Activated naive CD8-positive, alpha-beta T cell treated with anti-CD3 and anti-CD28 coated beads, Interleukin-2, amount 10 ng/mL, durations not matched to agents 7 days and 5 days (primary cell): ENCODE measurements around the gene SLC25A18. TPM values are rescaled to one million over a fixed set of nuclear protein-coding genes. Genes with fewer than 3 reads are reported as not detected.

Experiments used
- ATAC-seq: fragments of 150-1000 bp; cut with Tn5 transposase; one replicate; pipeline ENCODE4 v1.10.0; 2021; ENCODE audit warnings: low read depth, moderate library complexity
- POLR2A ChIA-PET: fragments of 350-600 bp; sonication (Branson Sonifier 250); formaldehyde crosslinking; loops from one replicate; lab custom pipeline; 2021; ENCODE audit warnings: antibody characterized with exemption; lab: Charles Lee
- DNase-seq: peaks from one replicate; pipeline ENCODE4 v3.0.0; 2021
- H3K27ac Mint-ChIP-seq: one replicate; pipeline ENCODE4 v1.8.0; 2022; ENCODE audit warnings: mild to moderate bottlenecking, mixed read lengths
- H3K27me3 Mint-ChIP-seq: one replicate; pipeline ENCODE4 v1.8.0; 2022; ENCODE audit warnings: mild to moderate bottlenecking, moderate library complexity, mixed read lengths
- H3K36me3 Mint-ChIP-seq: one replicate; pipeline ENCODE4 v1.8.0; 2021; ENCODE audit warnings: mild to moderate bottlenecking, mixed read lengths
- H3K4me1 Mint-ChIP-seq: one replicate; pipeline ENCODE4 v1.8.0; 2021; ENCODE audit warnings: mixed read lengths
- H3K4me3 Mint-ChIP-seq: one replicate; pipeline ENCODE4 v1.8.0; 2022; ENCODE audit warnings: mild to moderate bottlenecking, moderate library complexity, mixed read lengths
- H3K9me3 Mint-ChIP-seq: one replicate; pipeline ENCODE4 v1.8.0; 2021; ENCODE audit warnings: mixed read lengths
- total RNA-seq, 2 experiments: library from RNA; stranded (reverse); gene quantifications; one replicate each; pipeline ENCODE4 v1.2.3, GENCODE V29; 2021

Gene SLC25A18
- total RNA-seq, 2 experiments from 2014 or later = not detected

DNA sequence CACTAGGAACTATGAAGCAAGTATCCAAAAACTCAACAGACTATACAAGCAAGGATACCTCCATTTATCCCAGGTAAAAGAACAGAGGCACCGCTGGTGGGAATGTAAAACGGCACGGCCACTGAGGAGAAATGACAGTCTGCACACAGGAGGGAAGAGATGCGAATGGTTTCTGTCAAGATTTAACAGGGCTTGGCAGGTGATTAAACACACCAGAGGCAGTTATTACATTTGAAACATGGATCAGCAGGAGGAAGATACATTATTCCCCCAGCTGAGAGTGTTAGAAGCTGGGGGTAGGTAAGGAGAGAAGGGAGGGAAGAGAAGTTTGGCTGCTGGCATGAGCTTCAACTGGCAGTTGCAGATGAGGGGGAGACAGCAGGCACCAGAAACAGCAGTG lies 35.0 kb downstream of the SLC25A18 start:
- Mint-ChIP-seq H3K4me3 (no peak overlapping the region), H3K36me3 (peaks cover 41% of the 10 kb centered on the region), H3K27me3 (no peaks in the 10 kb centered on the region), H3K9me3 (no peaks in the 10 kb centered on the region), H3K4me1 (no peaks in the 10 kb centered on the region), H3K27ac (no peak overlapping the region)
- DNase-seq = no peak
- ATAC-seq = no peak
- POLR2A ChIA-PET = no interaction called here

DNA sequence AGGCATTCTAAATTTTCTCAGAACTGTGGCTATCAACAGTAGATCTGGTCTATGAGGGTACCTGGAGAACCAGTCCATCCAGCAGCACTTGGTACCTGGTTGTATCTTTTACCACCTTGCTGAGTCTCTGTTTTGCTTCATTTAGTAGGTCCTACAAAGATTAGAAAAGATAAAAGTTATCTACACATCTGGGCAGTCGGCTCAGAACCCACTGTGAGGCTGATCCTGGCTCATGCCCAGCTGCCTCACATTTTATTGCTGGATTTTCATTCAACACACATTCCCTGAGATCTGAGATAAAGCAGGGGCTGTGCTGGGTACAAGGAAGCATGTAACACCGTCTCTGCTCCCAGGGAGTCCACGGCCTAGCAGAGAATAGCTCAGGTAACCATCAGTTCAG lies 37.7 kb downstream of the SLC25A18 start:
- Mint-ChIP-seq H3K27me3 (no peaks in the 10 kb centered on the region), H3K27ac (no peak overlapping the region), H3K9me3 (no peaks in the 10 kb centered on the region), H3K36me3 (peaks cover 39% of the 10 kb centered on the region), H3K4me1 (peaks cover 6% of the 10 kb centered on the region), H3K4me3 (no peak overlapping the region)
- DNase-seq (no peak), ATAC-seq (no peak)
- POLR2A ChIA-PET = no interaction called here

GRCh38 chr22:17603668-17604067 lies 40.4 kb downstream of the SLC25A18 start:
- no peak overlapping the region for H3K4me3 Mint-ChIP-seq
- H3K27me3 Mint-ChIP-seq = no peaks in the 10 kb centered on the region
- POLR2A ChIA-PET = interaction anchor here (0.6 kb wide), 1 partner anchor 17 kb away, joined by 4 read pairs; no protein-coding TSS in a partner anchor
- H3K36me3 Mint-ChIP-seq = peaks cover 16% of the 10 kb centered on the region
- DNase-seq (no peak), ATAC-seq (no peak)
- H3K27ac Mint-ChIP-seq = no peak overlapping the region
- no peaks in the 10 kb centered on the region for H3K9me3 Mint-ChIP-seq
- H3K4me1 Mint-ChIP-seq = peaks cover 6% of the 10 kb centered on the region

- POLR2A ChIA-PET = no interaction called here
- no peaks in the 10 kb centered on the region for H3K27me3 Mint-ChIP-seq
- no peak overlapping the region for H3K27ac Mint-ChIP-seq
- H3K9me3 Mint-ChIP-seq = no peaks in the 10 kb centered on the region
- H3K4me1 Mint-ChIP-seq = peaks cover 6% of the 10 kb centered on the region
- ATAC-seq = no peak
- H3K36me3 Mint-ChIP-seq = peaks cover 11% of the 10 kb centered on the region
- no peak overlapping the region for H3K4me3 Mint-ChIP-seq
- no peak for DNase-seq
Observed at GRCh38 chr22:17606496-17606895, 43.2 kb downstream of the SLC25A18 start.

- Mint-ChIP-seq H3K4me3 (no peak overlapping the region), H3K4me1 (peaks cover 6% of the 10 kb centered on the region), H3K27ac (no peak overlapping the region), H3K9me3 (no peaks in the 10 kb centered on the region), H3K27me3 (no peaks in the 10 kb centered on the region), H3K36me3 (peaks cover 13% of the 10 kb centered on the region)
- no peak for DNase-seq
- ATAC-seq = no peak
- POLR2A ChIA-PET = no interaction called here
Observed at GRCh38 chr22:17607891-17608521, 44.7 kb downstream of the SLC25A18 start.

DNA sequence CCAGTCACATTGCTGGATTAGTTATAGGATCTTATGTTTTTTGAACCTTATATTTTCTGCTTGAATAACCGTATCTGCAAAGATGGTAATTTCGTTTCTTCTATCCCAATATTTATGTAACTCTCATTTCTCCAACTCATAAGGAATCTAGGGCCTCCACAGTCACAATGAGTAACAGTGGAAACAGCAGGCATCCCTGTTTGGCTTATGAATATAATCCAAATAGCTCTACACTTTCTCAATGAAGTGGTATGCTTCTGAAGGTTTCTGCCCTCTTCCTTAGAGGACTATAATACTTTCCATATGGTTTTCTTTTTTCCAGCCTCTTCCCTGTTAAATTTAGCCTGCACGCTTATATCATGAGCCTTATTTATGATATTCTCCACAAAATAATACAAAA lies 48.8 kb downstream of the SLC25A18 start:
- no peak overlapping the region for H3K4me3 Mint-ChIP-seq
- peaks cover 10% of the 10 kb centered on the region for H3K36me3 Mint-ChIP-seq
- no peaks in the 10 kb centered on the region for H3K9me3 Mint-ChIP-seq
- no peak for DNase-seq
- ATAC-seq = no peak
- no peaks in the 10 kb centered on the region for H3K4me1 Mint-ChIP-seq
- H3K27ac Mint-ChIP-seq = no peak overlapping the region
- POLR2A ChIA-PET = no interaction called here
- no peaks in the 10 kb centered on the region for H3K27me3 Mint-ChIP-seq

DNA sequence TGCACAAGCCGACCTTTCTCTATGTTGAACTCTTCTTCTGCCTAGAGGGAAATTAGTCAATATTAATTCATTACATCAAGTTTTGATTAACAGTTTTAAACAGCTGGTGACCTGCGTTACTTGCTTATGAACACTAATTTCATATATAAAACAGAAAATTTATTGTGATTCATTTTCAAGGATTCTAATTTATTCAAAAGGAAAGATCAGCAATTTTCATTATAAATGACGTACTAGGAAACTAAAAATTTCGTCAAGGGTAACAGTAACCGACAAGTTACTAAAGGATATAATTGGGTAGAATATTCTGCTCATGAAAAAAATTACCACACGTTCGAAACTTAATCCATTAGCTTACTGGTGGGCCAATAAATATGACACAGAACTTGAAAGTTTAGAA lies 50.0 kb downstream of the SLC25A18 start:
- Mint-ChIP-seq H3K36me3 (peaks cover 14% of the 10 kb centered on the region), H3K4me1 (no peaks in the 10 kb centered on the region), H3K27me3 (no peaks in the 10 kb centered on the region), H3K9me3 (no peaks in the 10 kb centered on the region), H3K4me3 (no peak overlapping the region), H3K27ac (no peak overlapping the region)
- POLR2A ChIA-PET = no interaction called here
- ATAC-seq (no peak), DNase-seq (no peak)

DNA sequence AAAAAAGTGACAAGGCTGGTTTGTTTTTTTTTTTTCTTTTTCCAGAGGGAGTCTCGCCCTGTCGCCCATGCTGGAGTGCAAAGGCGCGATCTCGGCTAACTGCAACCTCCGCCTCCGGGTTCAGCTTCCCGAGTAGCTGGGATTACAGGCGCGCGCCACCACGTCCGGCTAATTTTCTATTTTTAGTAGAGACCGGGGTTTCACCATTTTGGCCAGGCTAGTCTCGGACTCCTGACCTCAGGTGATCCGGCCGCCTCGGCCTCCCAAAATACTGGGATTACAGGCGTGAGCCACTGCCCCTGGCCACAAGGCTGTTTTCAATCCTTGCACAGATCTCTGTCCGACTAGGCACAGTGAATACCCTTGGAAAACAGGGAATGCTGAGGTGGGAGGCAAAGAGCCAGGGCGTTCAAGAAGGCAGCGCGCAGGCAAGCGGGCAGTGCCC lies 64.7 kb downstream of the SLC25A18 start:
- Mint-ChIP-seq H3K9me3 (no peaks in the 10 kb centered on the region), H3K27ac (peak overlapping the region; percentile 90), H3K4me1 (peaks cover 18% of the 10 kb centered on the region), H3K4me3 (peak overlapping the region; percentile 98), H3K27me3 (no peaks in the 10 kb centered on the region), H3K36me3 (peaks cover 8% of the 10 kb centered on the region)
- DNase-seq (no peak), ATAC-seq (no peak)
- POLR2A ChIA-PET = interaction anchor here (1.0 kb wide), 1 partner anchor 11 kb away, joined by 4 read pairs; the partner anchor contains the start of gene BCL2L13

- POLR2A ChIA-PET = no interaction called here
- H3K9me3 Mint-ChIP-seq = no peaks in the 10 kb centered on the region
- peak; percentile 92 for DNase-seq
- H3K36me3 Mint-ChIP-seq = peaks cover 7% of the 10 kb centered on the region
- peaks cover 18% of the 10 kb centered on the region for H3K4me1 Mint-ChIP-seq
- H3K27me3 Mint-ChIP-seq = no peaks in the 10 kb centered on the region
- ATAC-seq = peak; percentile 99
- peak within 1 kb of the TSS; percentile 98 for H3K4me3 Mint-ChIP-seq
- peak within 1 kb of the TSS; percentile 90 for H3K27ac Mint-ChIP-seq
Observed at GRCh38 chr22:17628406-17629172, 65.3 kb downstream of the SLC25A18 start, which contains the start of gene ATP6V1E1. Gene ATP6V1E1 (minus strand): TSS chr22:17628749. CDS start chr22:17628635, 114 bp downstream.

DNA sequence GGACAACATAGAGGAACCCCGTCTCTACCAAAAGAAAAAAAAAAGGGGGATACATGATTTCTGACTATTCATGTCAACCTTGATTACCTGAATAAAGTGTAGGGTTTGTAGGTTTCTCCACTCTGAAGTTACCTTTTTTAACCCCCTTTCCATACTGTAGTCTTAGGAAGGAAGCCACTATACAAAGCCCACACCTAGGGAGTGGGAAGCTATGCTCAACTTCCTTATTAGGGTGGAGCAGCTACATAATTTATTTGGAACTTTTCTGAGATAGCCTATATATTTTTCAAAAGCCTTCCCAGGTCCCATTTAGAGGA lies 65.8 kb downstream of the SLC25A18 start:
- Mint-ChIP-seq H3K4me1 (peaks cover 16% of the 10 kb centered on the region), H3K36me3 (peaks cover 7% of the 10 kb centered on the region), H3K4me3 (peak overlapping the region; percentile 98), H3K27me3 (no peaks in the 10 kb centered on the region), H3K9me3 (no peaks in the 10 kb centered on the region), H3K27ac (peak overlapping the region; percentile 90)
- POLR2A ChIA-PET = no interaction called here
- ATAC-seq = no peak
- DNase-seq = no peak

DNA sequence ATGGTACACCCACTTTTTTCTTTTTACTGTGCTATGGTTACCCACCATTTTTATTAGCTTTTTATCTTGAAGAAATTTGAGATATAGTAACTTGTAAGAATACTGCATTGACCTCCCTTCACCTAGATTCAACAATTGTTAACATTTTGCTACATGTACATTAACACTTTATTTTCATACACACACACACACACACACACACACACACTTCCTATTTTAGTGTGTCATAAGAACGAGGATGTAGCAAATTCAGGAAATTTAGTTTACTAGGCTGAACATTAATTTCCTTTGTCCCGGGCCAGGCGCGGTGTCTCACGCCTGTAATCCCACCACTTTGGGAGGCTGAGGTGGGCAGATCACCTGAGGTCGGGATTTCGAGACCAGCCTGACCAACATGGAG lies 66.3 kb downstream of the SLC25A18 start:
- no peak for ATAC-seq
- no peaks in the 10 kb centered on the region for H3K27me3 Mint-ChIP-seq
- peaks cover 14% of the 10 kb centered on the region for H3K4me1 Mint-ChIP-seq
- H3K27ac Mint-ChIP-seq = no peak overlapping the region
- H3K36me3 Mint-ChIP-seq = peaks cover 7% of the 10 kb centered on the region
- peak overlapping the region; percentile 98 for H3K4me3 Mint-ChIP-seq
- DNase-seq = no peak
- H3K9me3 Mint-ChIP-seq = no peaks in the 10 kb centered on the region
- POLR2A ChIA-PET = no interaction called here

- DNase-seq = no peak
- Mint-ChIP-seq H3K4me1 (peaks cover 7% of the 10 kb centered on the region), H3K9me3 (no peaks in the 10 kb centered on the region), H3K27ac (no peak overlapping the region), H3K4me3 (no peak overlapping the region), H3K27me3 (no peaks in the 10 kb centered on the region), H3K36me3 (peaks cover 2% of the 10 kb centered on the region)
- no peak for ATAC-seq
- POLR2A ChIA-PET = no interaction called here
Observed at GRCh38 chr22:17631076-17631565, 67.8 kb downstream of the SLC25A18 start.

GRCh38 chr22:17633217-17633997 lies 70.1 kb downstream of the SLC25A18 start:
- no peaks in the 10 kb centered on the region for H3K36me3 Mint-ChIP-seq
- H3K4me1 Mint-ChIP-seq = peaks cover 12% of the 10 kb centered on the region
- DNase-seq = no peak
- no peak for ATAC-seq
- no peaks in the 10 kb centered on the region for H3K27me3 Mint-ChIP-seq
- H3K9me3 Mint-ChIP-seq = no peaks in the 10 kb centered on the region
- no peak overlapping the region for H3K27ac Mint-ChIP-seq
- no peak overlapping the region for H3K4me3 Mint-ChIP-seq
- POLR2A ChIA-PET = interaction anchor here (0.6 kb wide), 1 partner anchor 126 kb away, joined by 6 read pairs; no protein-coding TSS in a partner anchor
